HepG2 (cell line): ENCODE data around the gene TNFRSF25. TPM values are rescaled to one million over a fixed set of nuclear protein-coding genes. Genes with fewer than 3 reads are reported as not detected.

ENCODE experiments used
- ATF7 ChIP-seq, 2 experiments: fragments of 450-650 bp in 1 of 2; sonication (generic) in 1 of 2; formaldehyde crosslinking in 1 of 2; IDR thresholded peaks; 2 replicates each; pipeline versions ENCODE4 v1.4.0 to v1.6.1; 2016 to 2020; ENCODE audit warnings: antibody characterized with exemption in 1 of 2, mild to moderate bottlenecking in 1 of 2, missing genetic modification reagents in 1 of 2
- ETS1 ChIP-seq: sonication (generic); formaldehyde crosslinking; IDR thresholded peaks from 2 replicates; pipeline ENCODE4 v1.4.0; 2020; ENCODE audit warnings: missing genetic modification reagents
- GTF2F1 ChIP-seq: fragments of 150-350 bp; IDR thresholded peaks from 2 replicates; pipeline ENCODE4 v1.6.1; 2014; ENCODE audit warnings: low read length
- HNF4A ChIP-seq: sonication (generic); formaldehyde crosslinking; IDR thresholded peaks from 2 replicates; pipeline ENCODE4 v1.4.0; 2020; ENCODE audit warnings: missing genetic modification reagents
- MXD1 ChIP-seq: sonication (generic); formaldehyde crosslinking; IDR thresholded peaks from 2 replicates; pipeline ENCODE4 v1.4.0; 2020; ENCODE audit warnings: mild to moderate bottlenecking, missing genetic modification reagents
- RORA ChIP-seq: sonication (generic); formaldehyde crosslinking; IDR thresholded peaks from 2 replicates; pipeline ENCODE4 v1.5.0; 2020; ENCODE audit warnings: mild to moderate bottlenecking, missing genetic modification reagents, moderate library complexity
- SIN3A ChIP-seq: IDR thresholded peaks from 2 replicates; pipeline ENCODE4 v1.6.1; 2011; ENCODE audit warnings: low read depth, mild to moderate bottlenecking, control low read depth, low read length, borderline replicate concordance
- SNAPC5 ChIP-seq: sonication (generic); formaldehyde crosslinking; IDR thresholded peaks from 2 replicates; pipeline ENCODE4 v1.8.1; 2023; ENCODE audit warnings: mild to moderate bottlenecking, missing genetic modification reagents, borderline replicate concordance
- TMF1 ChIP-seq: sonication (generic); formaldehyde crosslinking; IDR thresholded peaks from 2 replicates; pipeline ENCODE4 v1.8.1; 2022; ENCODE audit warnings: low read depth, missing genetic modification reagents
- YY1 ChIP-seq: IDR thresholded peaks from 2 replicates; pipeline ENCODE4 v1.6.1; 2011; ENCODE audit warnings: low read length, low read depth, moderate library complexity, mild to moderate bottlenecking; ENCODE audit not compliant: insufficient read depth, insufficient replicate concordance
- ZBTB10 ChIP-seq: sonication (generic); formaldehyde crosslinking; IDR thresholded peaks from 2 replicates; pipeline ENCODE4 v1.4.0; 2020; ENCODE audit warnings: missing genetic modification reagents, borderline replicate concordance
- ZNF430 ChIP-seq: sonication (generic); formaldehyde crosslinking; IDR thresholded peaks from 2 replicates; pipeline ENCODE4 v1.9.0; 2021; ENCODE audit warnings: mild to moderate bottlenecking, missing genetic modification reagents
- ZNF713 ChIP-seq: sonication (generic); formaldehyde crosslinking; IDR thresholded peaks from 2 replicates; pipeline ENCODE4 v1.4.0; 2020; ENCODE audit warnings: mild to moderate bottlenecking, missing genetic modification reagents
- ZNF761 ChIP-seq: sonication (generic); formaldehyde crosslinking; conservative IDR thresholded peaks from 2 replicates; pipeline ENCODE4 v1.4.0; 2020; ENCODE audit warnings: mild to moderate bottlenecking, missing genetic modification reagents
- ZNF772 ChIP-seq: sonication (generic); formaldehyde crosslinking; IDR thresholded peaks from 2 replicates; pipeline ENCODE4 v1.5.0; 2020; ENCODE audit warnings: mild to moderate bottlenecking, missing genetic modification reagents
- ZNF781 ChIP-seq: sonication (generic); formaldehyde crosslinking; IDR thresholded peaks from 2 replicates; pipeline ENCODE4 v1.5.1; 2020; ENCODE audit warnings: borderline replicate concordance, mild to moderate bottlenecking, missing genetic modification reagents; ENCODE audit errors: not compliant biosample characterization
- ZNF841 ChIP-seq: sonication (generic); formaldehyde crosslinking; IDR thresholded peaks from 2 replicates; pipeline ENCODE4 v1.8.1; 2023; ENCODE audit warnings: missing genetic modification reagents, borderline replicate concordance
- ZSCAN25 ChIP-seq: sonication (generic); formaldehyde crosslinking; IDR thresholded peaks from 2 replicates; pipeline ENCODE4 v1.8.0; 2022; ENCODE audit warnings: mild to moderate bottlenecking, missing genetic modification reagents
- polyA plus RNA-seq, 8 experiments: library from polyadenylated mRNA; depleted of rRNA in 3 of 8; stranded (reverse) in 7 of 8; unstranded in 1 of 8; fragments of >200 nt; fragmentation: Illumina TruSeq in 4 of 8; extraction: Trizol in 4 of 8; gene quantifications; 2 replicates each; pipeline versions ENCODE4 v1.2.1 to v1.2.3, GENCODE V29; 2011 to 2016; ENCODE audit warnings: low read depth in 4 of 8, missing spikeins in 1 of 8, mixed read lengths in 1 of 8; ENCODE audit not compliant: insufficient read depth in 1 of 8
- total RNA-seq, 5 experiments: library from RNA; depleted of rRNA; stranded (reverse); fragments of >200 nt; fragmentation: Illumina TruSeq; extraction: Trizol; gene quantifications; 2 replicates each; pipeline ENCODE4 v1.2.3, GENCODE V29; 2016; ENCODE audit warnings: low read depth in 1 of 5

The TNFRSF25 gene
- total and polyA plus RNA-seq, 2 of the 13 experiments (the other 11 are each of a cell fraction or from before 2014, with no cell fraction given) = 1.4 to 1.5 TPM

GRCh38 chr1:6424619-6425593 lies 41.1 kb downstream of the TNFRSF25 start, which contains the start of gene ESPN (continued):
- no peak for TF ChIP-seq SNAPC5 (CRISPR knock-in tag)
- no peak for TF ChIP-seq TMF1 (CRISPR knock-in tag)
- no peak for TF ChIP-seq ATF7 (IDR thresholded peaks at IDR 0.05)
- no peak for TF ChIP-seq ATF7 (CRISPR knock-in tag; IDR thresholded peaks at IDR 0.05)
- TF ChIP-seq ZNF772 (CRISPR knock-in tag) = no peak
- no peak for TF ChIP-seq ZNF781
- no peak for TF ChIP-seq RORA
- TF ChIP-seq HNF4A (CRISPR knock-in tag) = no peak
- peak; percentile 20; the same call in 1 of the 2 replicates for TF ChIP-seq MXD1
- no peak for TF ChIP-seq SIN3A
- TF ChIP-seq ZSCAN25 (CRISPR knock-in tag) = no peak
- no peak for TF ChIP-seq ZNF761 (CRISPR knock-in tag)
- no peak for TF ChIP-seq ZNF841 (CRISPR knock-in tag)
- no peak for TF ChIP-seq ZNF430
- no peak for TF ChIP-seq ETS1 (CRISPR knock-in tag)
- TF ChIP-seq ZNF713 (CRISPR knock-in tag) = no peak
- no peak for TF ChIP-seq GTF2F1
- no peak for TF ChIP-seq YY1
- no peak for TF ChIP-seq ZBTB10 (CRISPR knock-in tag)
- TF ChIP-seq, all 625 proteins: peak for 10
